Measurements from ENCODE around the gene ARRB1. TPM values are rescaled to one million over a fixed set of nuclear protein-coding genes. Genes with fewer than 3 reads are reported as not detected.

The ARRB1 gene
- total and polyA plus RNA-seq, 7 experiments from 2014 or later: 7.5 to 104 (median 58.0) TPM

GRCh38 chr11:75324740-75325139 lies 26.7 kb downstream of the ARRB1 start:
- Mint-ChIP-seq H3K36me3 (peaks cover 0 to 23% (median 0%) of the 10 kb centered on the region in 5 donors), H3K27ac (peak overlapping the region in 7 of 9 donors; percentile 69 to 91 (median 82)), H3K4me1 (peaks cover 43 to 78% (median 73%) of the 10 kb centered on the region in 7 donors), H3K27me3 (no peaks in the 10 kb centered on the region), H3K4me3 (peak overlapping the region in 3 of 10 donors; percentile 14 to 61 (median 37)), H3K9me3 (no peaks in the 10 kb centered on the region)
- POLR2A ChIA-PET: interaction anchor here (1.4 kb wide), 1 partner anchor 16 kb away, joined by 4 read pairs; no protein-coding TSS in a partner anchor
- Histone ChIP-seq H3K27me3 (ENCODE audit: control insufficient read depth in 2 of 2, insufficient read depth in 2 of 2, low read length in 2 of 2) (no peaks in the 10 kb centered on the region), H3K36me3 (ENCODE audit: control insufficient read depth in 2 of 3, insufficient read depth in 3 of 3, low read length in 3 of 3) (no peaks in the 10 kb centered on the region), H3K4me3 (ENCODE audit: low read length) (no peak overlapping the region), H3K27ac (ENCODE audit: low read depth, low read length) (no peak overlapping the region), H3K9me3 (ENCODE audit: control insufficient read depth in 2 of 3, low read length in 3 of 3) (no peaks in the 10 kb centered on the region), H3K4me1 (ENCODE audit: control insufficient read depth in 2 of 2, insufficient read depth in 2 of 2, low read length in 2 of 2) (peaks cover 16 to 50% of the 10 kb centered on the region in 2 donors)
- no peak for ATAC-seq
- DNase-seq: no peak
- CTCF ChIA-PET: interaction anchor here (0.6 to 9.7 kb wide), 3 partner anchors 17 to 57 kb away, joined by 3 to 92 read pairs (median 3); no protein-coding TSS in a partner anchor
- intact Hi-C loops (cut with micrococcal nuclease): loop anchor here in 1 of 2 donors (5.0 kb wide), 1 partner anchor 208 kb away; no protein-coding TSS in a partner anchor

GRCh38 chr11:75324189-75324588 lies 27.3 kb downstream of the ARRB1 start:
- DNase-seq (no peak), ATAC-seq (no peak)
- Histone ChIP-seq H3K27ac (ENCODE audit: low read depth, low read length) (no peak overlapping the region), H3K9me3 (ENCODE audit: control insufficient read depth in 2 of 3, low read length in 3 of 3) (no peaks in the 10 kb centered on the region), H3K27me3 (ENCODE audit: control insufficient read depth in 2 of 2, insufficient read depth in 2 of 2, low read length in 2 of 2) (no peaks in the 10 kb centered on the region), H3K4me1 (ENCODE audit: control insufficient read depth in 2 of 2, insufficient read depth in 2 of 2, low read length in 2 of 2) (peaks cover 10 to 44% of the 10 kb centered on the region in 2 donors), H3K4me3 (ENCODE audit: low read length) (no peak overlapping the region), H3K36me3 (ENCODE audit: control insufficient read depth in 2 of 3, insufficient read depth in 3 of 3, low read length in 3 of 3) (peaks cover 0 to 5% (median 0%) of the 10 kb centered on the region in 3 experiments)
- ChIA-PET POLR2A (interaction anchor here (1.1 to 1.6 kb wide), 4 partner anchors 11 to 49 kb away, joined by 3 to 4 read pairs (median 4); no protein-coding TSS in a partner anchor), CTCF (interaction anchor here (0.6 to 1.1 kb wide), 5 partner anchors 17 to 58 kb away, joined by 3 read pairs; no protein-coding TSS in a partner anchor)
- intact Hi-C loops (cut with micrococcal nuclease): no loop called here
- Mint-ChIP-seq H3K4me3 (peak overlapping the region in 4 of 10 donors; percentile 20 to 64 (median 54)), H3K4me1 (peaks cover 38 to 78% (median 67%) of the 10 kb centered on the region in 7 donors), H3K27me3 (no peaks in the 10 kb centered on the region), H3K9me3 (no peaks in the 10 kb centered on the region), H3K36me3 (peaks cover 0 to 23% (median 0%) of the 10 kb centered on the region in 5 donors), H3K27ac (peak overlapping the region in 8 of 9 donors; percentile 71 to 93 (median 82))

GRCh38 chr11:75323609-75324008 lies 27.9 kb downstream of the ARRB1 start:
- H3K4me3 Mint-ChIP-seq: peak overlapping the region in 8 of 10 donors; percentile 9 to 64 (median 47)
- H3K27ac Mint-ChIP-seq: peak overlapping the region; percentile 41 to 93 (median 82)
- H3K36me3 Mint-ChIP-seq: peaks cover 0 to 23% (median 0%) of the 10 kb centered on the region in 5 donors
- no peaks in the 10 kb centered on the region for H3K27me3 ChIP-seq (ENCODE audit: control insufficient read depth in 2 of 2, insufficient read depth in 2 of 2, low read length in 2 of 2)
- H3K4me1 Mint-ChIP-seq: peaks cover 33 to 77% (median 66%) of the 10 kb centered on the region in 7 donors
- POLR2A ChIA-PET: interaction anchor here (1.1 to 1.6 kb wide), 5 partner anchors 9 to 48 kb away, joined by 3 to 4 read pairs (median 4); no protein-coding TSS in a partner anchor
- H3K27ac ChIP-seq (ENCODE audit: low read depth, low read length): no peak overlapping the region
- peaks cover 5 to 39% of the 10 kb centered on the region in 2 donors for H3K4me1 ChIP-seq (ENCODE audit: control insufficient read depth in 2 of 2, insufficient read depth in 2 of 2, low read length in 2 of 2)
- CTCF ChIA-PET: interaction anchor here (0.6 to 1.1 kb wide), 5 partner anchors 16 to 54 kb away, joined by 3 read pairs; no protein-coding TSS in a partner anchor
- no peaks in the 10 kb centered on the region for H3K27me3 Mint-ChIP-seq
- peaks cover 0 to 7% (median 0%) of the 10 kb centered on the region in 3 experiments for H3K36me3 ChIP-seq (ENCODE audit: control insufficient read depth in 2 of 3, insufficient read depth in 3 of 3, low read length in 3 of 3)
- no peaks in the 10 kb centered on the region for H3K9me3 ChIP-seq (ENCODE audit: control insufficient read depth in 2 of 3, low read length in 3 of 3)
- intact Hi-C loops (cut with micrococcal nuclease): no loop called here
- ATAC-seq: no peak
- no peak for DNase-seq
- H3K4me3 ChIP-seq (ENCODE audit: low read length): no peak overlapping the region
- H3K9me3 Mint-ChIP-seq: no peaks in the 10 kb centered on the region

GRCh38 chr11:75320643-75321042 lies 30.8 kb downstream of the ARRB1 start:
- ATAC-seq: no peak
- no peak overlapping the region for H3K4me3 ChIP-seq (ENCODE audit: low read length)
- peaks cover 0 to 25% of the 10 kb centered on the region in 2 donors for H3K4me1 ChIP-seq (ENCODE audit: control insufficient read depth in 2 of 2, insufficient read depth in 2 of 2, low read length in 2 of 2)
- intact Hi-C loops (cut with micrococcal nuclease): no loop called here
- peaks cover 0 to 7% (median 0%) of the 10 kb centered on the region in 3 experiments for H3K36me3 ChIP-seq (ENCODE audit: control insufficient read depth in 2 of 3, insufficient read depth in 3 of 3, low read length in 3 of 3)
- no peak overlapping the region for H3K4me3 Mint-ChIP-seq
- no peak overlapping the region for H3K27ac Mint-ChIP-seq
- peaks cover 0 to 19% (median 0%) of the 10 kb centered on the region in 5 donors for H3K36me3 Mint-ChIP-seq
- no peaks in the 10 kb centered on the region for H3K27me3 ChIP-seq (ENCODE audit: control insufficient read depth in 2 of 2, insufficient read depth in 2 of 2, low read length in 2 of 2)
- ChIA-PET POLR2A (interaction anchor here (1.2 kb wide), 1 partner anchor 29 kb away, joined by 3 read pairs; no protein-coding TSS in a partner anchor), CTCF (no interaction called here)
- H3K9me3 ChIP-seq (ENCODE audit: control insufficient read depth in 2 of 3, low read length in 3 of 3): no peaks in the 10 kb centered on the region
- no peaks in the 10 kb centered on the region for H3K9me3 Mint-ChIP-seq
- H3K4me1 Mint-ChIP-seq: peaks cover 17 to 70% (median 58%) of the 10 kb centered on the region in 7 donors
- H3K27me3 Mint-ChIP-seq: no peaks in the 10 kb centered on the region
- no peak for DNase-seq
- H3K27ac ChIP-seq (ENCODE audit: low read depth, low read length): no peak overlapping the region

- DNase-seq: no peak
- Histone ChIP-seq H3K27ac (ENCODE audit: low read depth, low read length) (no peak overlapping the region), H3K9me3 (ENCODE audit: control insufficient read depth in 2 of 3, low read length in 3 of 3) (no peaks in the 10 kb centered on the region), H3K4me1 (ENCODE audit: control insufficient read depth in 2 of 2, insufficient read depth in 2 of 2, low read length in 2 of 2) (peaks cover 0 to 25% of the 10 kb centered on the region in 2 donors), H3K36me3 (ENCODE audit: control insufficient read depth in 2 of 3, insufficient read depth in 3 of 3, low read length in 3 of 3) (peaks cover 0 to 7% (median 0%) of the 10 kb centered on the region in 3 experiments), H3K4me3 (ENCODE audit: low read length) (no peak overlapping the region), H3K27me3 (ENCODE audit: control insufficient read depth in 2 of 2, insufficient read depth in 2 of 2, low read length in 2 of 2) (no peaks in the 10 kb centered on the region)
- POLR2A ChIA-PET: no interaction called here
- Mint-ChIP-seq H3K27me3 (no peaks in the 10 kb centered on the region), H3K4me1 (peaks cover 23 to 75% (median 63%) of the 10 kb centered on the region in 7 donors), H3K36me3 (peaks cover 0 to 19% (median 0%) of the 10 kb centered on the region in 5 donors), H3K9me3 (no peaks in the 10 kb centered on the region), H3K4me3 (no peak overlapping the region), H3K27ac (peak overlapping the region in 1 of 9 donors; percentile 72)
- CTCF ChIA-PET: no interaction called here
- ATAC-seq: no peak
- intact Hi-C loops (cut with micrococcal nuclease): no loop called here
Measured at GRCh38 chr11:75320046-75320618, 31.3 kb downstream of the ARRB1 start.

- Mint-ChIP-seq H3K27ac (peak overlapping the region in 4 of 9 donors; percentile 9 to 72 (median 64)), H3K4me3 (no peak overlapping the region), H3K36me3 (peaks cover 0 to 19% (median 0%) of the 10 kb centered on the region in 5 donors), H3K9me3 (no peaks in the 10 kb centered on the region), H3K27me3 (no peaks in the 10 kb centered on the region), H3K4me1 (peaks cover 19 to 68% (median 55%) of the 10 kb centered on the region in 7 donors)
- Histone ChIP-seq H3K9me3 (ENCODE audit: control insufficient read depth in 2 of 3, low read length in 3 of 3) (no peaks in the 10 kb centered on the region), H3K4me1 (ENCODE audit: control insufficient read depth in 2 of 2, insufficient read depth in 2 of 2, low read length in 2 of 2) (peaks cover 0 to 24% of the 10 kb centered on the region in 2 donors), H3K4me3 (ENCODE audit: low read length) (no peak overlapping the region), H3K27ac (ENCODE audit: low read depth, low read length) (no peak overlapping the region), H3K36me3 (ENCODE audit: control insufficient read depth in 2 of 3, insufficient read depth in 3 of 3, low read length in 3 of 3) (peaks cover 0 to 7% (median 0%) of the 10 kb centered on the region in 3 experiments), H3K27me3 (ENCODE audit: control insufficient read depth in 2 of 2, insufficient read depth in 2 of 2, low read length in 2 of 2) (no peaks in the 10 kb centered on the region)
- ATAC-seq: no peak
- intact Hi-C loops (cut with micrococcal nuclease): no loop called here
- ChIA-PET CTCF (no interaction called here), POLR2A (no interaction called here)
- no peak for DNase-seq
Measured at GRCh38 chr11:75319035-75319877, 32.2 kb downstream of the ARRB1 start.

Data from naive thymus-derived CD4-positive, alpha-beta T cell (primary cell).